GM12875 (cell line): ENCODE results near the gene HOXB7.

Experiments
- H3K4me3 ChIP-seq: one replicate; pipeline ENCODE4 v1.5.1; 2011; ENCODE audit warnings: low read depth, low read length, control low read depth
- CTCF ChIP-seq: IDR thresholded peaks from 2 replicates; pipeline ENCODE4 v1.5.1; 2011; ENCODE audit warnings: low read depth, mild to moderate bottlenecking, control low read depth, inconsistent platforms, low read length, moderate library complexity, borderline replicate concordance; ENCODE audit not compliant: insufficient read depth

HOXB7 gene

GRCh38 chr17:48624544-48625494 lies 14.0 kb upstream of the HOXB7 start:
- TF ChIP-seq CTCF: no peak
- peak overlapping the region; percentile 31 for H3K4me3 ChIP-seq

GRCh38 chr17:48624118-48624517 lies 13.3 kb upstream of the HOXB7 start:
- H3K4me3 ChIP-seq: no peak overlapping the region

GRCh38 chr17:48623583-48623982 lies 12.8 kb upstream of the HOXB7 start:
- no peak overlapping the region for H3K4me3 ChIP-seq
- TF ChIP-seq CTCF: no peak

More at GRCh38 chr17:48624118-48624517, 13.3 kb upstream of the HOXB7 start:
- TF ChIP-seq CTCF: no peak

GRCh38 chr17:48622857-48623256 lies 12.0 kb upstream of the HOXB7 start:
- no peak overlapping the region for H3K4me3 ChIP-seq
- no peak for TF ChIP-seq CTCF

GRCh38 chr17:48621410-48622392 lies 10.9 kb upstream of the HOXB7 start:
- no peak overlapping the region for H3K4me3 ChIP-seq
- TF ChIP-seq CTCF: no peak

- no peak for TF ChIP-seq CTCF
- H3K4me3 ChIP-seq: no peak overlapping the region
Measured at GRCh38 chr17:48620461-48621139, 9.8 kb upstream of the HOXB7 start.
